Superior temporal gyrus (tissue), 1 donor: ENCODE results near the gene LRRC75B.
"Not testable (repeated sequence)": the region's sequence is repeated elsewhere in the genome, so short reads cannot be mapped to it uniquely, and the experiment has no call there.

Experiments
- DNase-seq: peaks from one replicate; pipeline ENCODE4 v3.0.0-alpha.2; 2016; ENCODE audit errors: extremely low spot score

The LRRC75B gene

GRCh38 chr22:24602847-24603769 lies 10.2 kb upstream of the LRRC75B start, which contains the start of gene GGT1:
Gene GGT1 (plus strand): TSS chr22:24603193. CDS start chr22:24611082, 7,889 bp downstream.
- DNase-seq = not testable (repeated sequence)

- not testable (repeated sequence) for DNase-seq
Observed at GRCh38 chr22:24602105-24602749, 9.4 kb upstream of the LRRC75B start.

GRCh38 chr22:24601217-24602104 lies 8.6 kb upstream of the LRRC75B start:
- DNase-seq = no peak

- not testable (repeated sequence) for DNase-seq
Observed at GRCh38 chr22:24599958-24600715, 7.3 kb upstream of the LRRC75B start.

GRCh38 chr22:24599514-24599913 lies 6.6 kb upstream of the LRRC75B start:
- DNase-seq = no peak

GRCh38 chr22:24597076-24597475 lies 4.2 kb upstream of the LRRC75B start:
- DNase-seq = not testable (repeated sequence)

GRCh38 chr22:24595863-24596262 lies 3.0 kb upstream of the LRRC75B start:
- no peak for DNase-seq

- DNase-seq = no peak
Observed at GRCh38 chr22:24595228-24595627, 2.4 kb upstream of the LRRC75B start.

GRCh38 chr22:24594569-24595120 lies 1.8 kb upstream of the LRRC75B start:
- DNase-seq = no peak

GRCh38 chr22:24593836-24594568 lies 1.1 kb upstream of the LRRC75B start:
- no peak for DNase-seq

- DNase-seq = not testable (repeated sequence)
Observed at GRCh38 chr22:24593559-24593835, 624 bp upstream of the LRRC75B start.

GRCh38 chr22:24592058-24592850 lies 619 bp downstream of the LRRC75B start:
- DNase-seq = no peak

GRCh38 chr22:24591286-24591830 lies 1.5 kb downstream of the LRRC75B start:
- DNase-seq = no peak

- no peak for DNase-seq
Observed at GRCh38 chr22:24590596-24591173, 2.2 kb downstream of the LRRC75B start.

GRCh38 chr22:24589518-24590030 lies 3.3 kb downstream of the LRRC75B start:
- no peak for DNase-seq

GRCh38 chr22:24588757-24589481 lies 4.0 kb downstream of the LRRC75B start:
- no peak for DNase-seq

- peak; percentile 92 for DNase-seq
Observed at GRCh38 chr22:24588381-24588756, 4.5 kb downstream of the LRRC75B start.

- no peak for DNase-seq
Observed at GRCh38 chr22:24587948-24588347, 4.9 kb downstream of the LRRC75B start.
